AG09309 (cell line): ENCODE data around the gene TLCD3B.

Source experiments
- DNase-seq: peaks from one replicate; pipeline ENCODE4 v3.0.0-alpha.2; 2010; ENCODE audit warnings: low read depth
- H3K4me3 ChIP-seq: 2 replicates; pipeline ENCODE4 v1.5.1; 2011; ENCODE audit warnings: mild to moderate bottlenecking, low read depth, low read length, moderate library complexity; ENCODE audit not compliant: control insufficient read depth
- TF ChIP-seq, protein P1 (sequence below): IDR thresholded peaks from 2 replicates; pipeline ENCODE4 v1.5.1; 2011; ENCODE audit warnings: mild to moderate bottlenecking, low read depth, low read length, inconsistent platforms; ENCODE audit not compliant: insufficient read depth, control insufficient read depth; ENCODE audit errors: missing control alignments

TLCD3B gene

DNA sequence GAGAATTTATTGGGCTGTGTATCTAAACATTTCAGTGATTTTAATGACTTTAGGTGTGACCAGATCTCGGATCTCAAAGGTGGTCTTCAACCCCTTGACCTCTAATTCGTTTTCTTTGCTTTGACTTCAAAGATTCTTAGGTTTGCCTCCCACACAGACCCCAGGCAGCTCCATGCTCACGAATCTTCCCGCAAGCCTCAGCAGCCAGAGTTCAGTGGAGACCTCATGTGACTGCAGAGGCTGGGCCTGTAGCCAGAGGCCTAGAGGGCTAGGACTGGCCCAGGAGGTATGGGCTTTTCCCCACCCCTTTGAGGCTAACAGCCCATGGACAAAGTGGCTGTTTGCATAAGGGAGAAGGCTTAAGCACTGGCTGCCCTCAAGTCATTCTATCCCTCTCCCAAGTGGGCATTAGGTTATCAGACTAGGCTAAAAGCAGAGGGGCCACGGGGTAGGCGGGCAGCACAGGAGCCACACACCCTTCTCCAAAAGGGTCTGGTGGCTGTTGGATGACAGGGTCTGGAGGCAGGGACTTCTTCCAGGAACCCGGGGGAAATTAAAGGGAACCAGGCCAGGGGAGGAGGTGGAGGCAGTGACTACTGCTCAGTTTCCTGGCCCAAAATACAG is 38.6 kb downstream of the TLCD3B start:
- no peak for DNase-seq
- TF ChIP-seq, protein P1, sequence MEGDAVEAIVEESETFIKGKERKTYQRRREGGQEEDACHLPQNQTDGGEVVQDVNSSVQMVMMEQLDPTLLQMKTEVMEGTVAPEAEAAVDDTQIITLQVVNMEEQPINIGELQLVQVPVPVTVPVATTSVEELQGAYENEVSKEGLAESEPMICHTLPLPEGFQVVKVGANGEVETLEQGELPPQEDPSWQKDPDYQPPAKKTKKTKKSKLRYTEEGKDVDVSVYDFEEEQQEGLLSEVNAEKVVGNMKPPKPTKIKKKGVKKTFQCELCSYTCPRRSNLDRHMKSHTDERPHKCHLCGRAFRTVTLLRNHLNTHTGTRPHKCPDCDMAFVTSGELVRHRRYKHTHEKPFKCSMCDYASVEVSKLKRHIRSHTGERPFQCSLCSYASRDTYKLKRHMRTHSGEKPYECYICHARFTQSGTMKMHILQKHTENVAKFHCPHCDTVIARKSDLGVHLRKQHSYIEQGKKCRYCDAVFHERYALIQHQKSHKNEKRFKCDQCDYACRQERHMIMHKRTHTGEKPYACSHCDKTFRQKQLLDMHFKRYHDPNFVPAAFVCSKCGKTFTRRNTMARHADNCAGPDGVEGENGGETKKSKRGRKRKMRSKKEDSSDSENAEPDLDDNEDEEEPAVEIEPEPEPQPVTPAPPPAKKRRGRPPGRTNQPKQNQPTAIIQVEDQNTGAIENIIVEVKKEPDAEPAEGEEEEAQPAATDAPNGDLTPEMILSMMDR: no peak
- no peak overlapping the region for H3K4me3 ChIP-seq

DNA sequence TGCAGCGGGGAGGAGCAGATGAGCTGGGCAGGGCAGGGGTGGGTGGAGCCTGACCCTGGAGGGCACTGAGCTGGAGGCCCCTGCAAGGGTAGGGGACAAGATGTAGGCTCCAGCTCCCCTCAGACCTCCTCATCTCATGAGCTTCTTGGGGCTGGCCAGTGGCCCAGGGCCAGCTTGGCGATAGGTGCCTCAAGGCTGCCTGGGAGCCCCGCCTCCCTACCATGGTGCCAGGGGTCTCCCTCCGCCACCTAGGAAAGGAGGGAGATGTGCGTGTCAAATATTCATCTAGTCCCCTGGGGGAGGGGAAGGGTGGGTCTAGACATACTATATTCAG is 39.5 kb downstream of the TLCD3B start:
- H3K4me3 ChIP-seq: no peak overlapping the region
- TF ChIP-seq, protein P1: no peak
- DNase-seq: no peak

DNA sequence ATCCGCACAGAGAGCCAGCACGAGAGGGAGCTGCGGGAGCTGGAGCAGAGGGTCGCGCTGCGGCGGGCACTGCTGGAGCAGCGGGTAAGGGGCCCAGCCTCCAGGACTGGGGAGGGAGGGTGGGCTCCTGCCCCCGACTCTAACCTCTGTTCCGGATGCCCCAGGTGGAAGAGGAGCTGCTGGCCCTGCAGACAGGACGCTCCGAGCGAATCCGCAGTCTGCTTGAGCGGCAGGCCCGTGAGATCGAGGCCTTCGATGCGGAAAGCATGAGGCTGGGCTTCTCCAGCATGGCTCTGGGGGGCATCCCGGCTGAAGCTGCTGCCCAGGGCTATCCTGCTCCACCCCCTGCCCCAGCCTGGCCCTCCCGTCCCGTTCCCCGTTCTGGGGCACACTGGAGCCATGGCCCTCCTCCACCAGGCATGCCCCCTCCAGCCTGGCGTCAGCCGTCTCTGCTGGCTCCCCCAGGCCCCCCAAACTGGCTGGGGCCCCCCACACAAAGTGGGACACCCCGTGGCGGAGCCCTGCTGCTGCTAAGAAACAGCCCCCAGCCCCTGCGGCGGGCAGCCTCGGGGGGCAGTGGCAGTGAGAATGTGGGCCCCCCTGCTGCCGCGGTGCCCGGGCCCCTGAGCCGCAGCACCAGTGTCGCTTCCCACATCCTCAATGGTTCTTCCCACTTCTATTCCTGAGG is 40.0 kb downstream of the TLCD3B start:
- TF ChIP-seq, protein P1: no peak
- DNase-seq: no peak
- H3K4me3 ChIP-seq: no peak overlapping the region

DNA sequence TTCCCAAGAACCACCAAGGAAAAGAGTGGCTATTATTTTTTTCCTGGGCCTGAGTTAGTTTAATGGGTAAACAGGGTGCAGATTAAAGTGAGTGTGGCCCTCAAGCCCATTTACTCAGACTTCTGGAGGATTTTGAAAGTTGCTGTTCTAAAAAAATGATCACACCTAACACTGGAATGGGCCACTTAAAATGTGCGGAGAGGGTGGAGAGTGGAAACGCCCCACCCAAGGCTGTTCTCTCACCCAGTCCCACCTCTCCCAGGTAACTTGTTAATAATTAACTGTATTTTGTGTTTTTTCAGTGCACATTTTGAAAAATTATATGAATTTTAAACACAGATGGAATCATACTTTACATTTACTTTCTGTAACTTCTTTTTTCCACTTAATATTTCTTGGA is 41.0 kb downstream of the TLCD3B start:
- no peak overlapping the region for H3K4me3 ChIP-seq
- no peak for DNase-seq
- TF ChIP-seq, protein P1: no peak

DNA sequence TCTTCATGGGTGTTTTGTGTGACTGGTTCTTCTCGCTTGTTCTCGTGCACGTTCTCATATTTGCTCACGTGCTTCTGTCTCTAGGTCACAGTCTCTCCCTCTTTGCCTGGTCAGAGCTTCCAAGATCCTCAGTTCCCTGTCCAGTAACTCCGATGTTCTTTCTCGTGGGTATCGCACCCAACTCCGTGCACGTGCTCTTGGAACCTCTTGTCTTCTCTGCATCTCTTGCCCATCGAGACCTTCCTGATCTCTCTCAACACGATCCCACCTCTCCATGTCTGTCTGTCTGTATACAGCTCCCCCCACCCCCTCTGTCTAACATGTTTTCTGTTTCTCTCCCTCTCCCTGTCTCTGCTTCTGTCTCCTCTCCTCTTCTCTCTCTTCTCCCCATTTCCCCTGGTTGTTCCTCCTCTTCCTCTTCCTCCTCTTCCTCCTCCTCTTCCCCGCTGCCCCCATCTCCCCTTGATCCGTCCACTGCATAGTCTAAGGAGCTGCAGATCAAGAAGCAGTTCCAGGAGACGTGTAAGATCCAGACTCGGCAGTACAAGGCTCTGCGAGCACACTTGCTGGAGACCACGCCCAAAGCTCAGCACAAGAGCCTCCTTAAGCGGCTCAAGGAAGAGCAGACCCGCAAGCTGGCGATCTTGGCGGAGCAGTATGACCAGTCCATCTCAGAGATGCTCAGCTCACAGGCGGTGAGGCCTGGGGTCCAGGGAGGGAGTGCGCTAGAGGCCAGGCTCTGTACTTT is 41.8 kb downstream of the TLCD3B start:
- TF ChIP-seq, protein P1: no peak
- DNase-seq: no peak

DNA sequence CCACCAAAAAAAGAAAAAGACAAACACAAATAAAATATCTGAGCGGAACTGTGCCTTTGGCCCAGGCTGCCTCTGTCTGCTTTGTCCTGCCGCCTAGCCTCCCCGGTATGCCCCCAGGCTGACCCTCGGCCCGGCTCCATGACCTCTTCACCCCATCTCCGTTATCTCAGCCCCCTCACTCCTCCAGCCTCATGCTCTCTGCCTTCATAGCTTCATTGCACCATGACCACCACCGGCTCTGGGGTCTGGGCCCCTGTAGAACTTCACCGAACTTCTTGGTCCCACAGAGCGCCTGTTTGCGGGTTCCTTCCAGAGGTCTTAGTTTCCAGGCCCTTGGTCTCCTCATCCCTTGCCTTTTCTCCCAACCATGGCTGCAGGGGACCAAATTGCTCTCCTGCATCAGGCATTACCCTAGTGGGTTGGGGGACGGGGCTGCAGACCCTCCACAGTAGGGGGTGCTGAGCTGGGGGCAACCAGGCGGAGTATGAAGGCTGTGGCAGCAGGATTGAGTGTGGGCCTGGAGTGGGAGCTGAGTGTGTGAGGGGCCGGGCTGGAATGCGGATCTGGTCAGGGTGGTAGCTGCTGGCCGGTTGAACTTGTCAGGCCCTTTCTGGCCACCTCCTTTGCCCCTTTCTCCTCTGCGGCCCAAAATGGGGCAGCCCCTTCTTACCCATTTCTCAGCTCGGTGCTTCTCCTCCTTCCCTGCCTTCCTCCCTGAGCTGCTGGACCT is 42.6 kb downstream of the TLCD3B start:
- TF ChIP-seq, protein P1: no peak
- H3K4me3 ChIP-seq: no peak overlapping the region
- DNase-seq: no peak

More for the DNA sequence above, 41.8 kb downstream of the TLCD3B start:
- no peak overlapping the region for H3K4me3 ChIP-seq
